GM13976 (cell line): ENCODE data around the gene PPM1L.

Experiments used
- DNase-seq: peaks from one replicate; pipeline ENCODE4 v3.0.0; 2012; ENCODE audit warnings: low spot score
- CTCF ChIP-seq: IDR thresholded peaks from 2 replicates; pipeline ENCODE4 v1.5.1; 2012; ENCODE audit warnings: borderline replicate concordance, mild to moderate bottlenecking; ENCODE audit not compliant: insufficient read depth; ENCODE audit errors: extremely low read depth, missing control alignments, control extremely low read depth
- in situ Hi-C: fragments of 300-500 bp; cut with MboI; formaldehyde crosslinking; loops from one replicate; pipeline ENCODE4 v1.12.0; 2022; ENCODE audit warnings: low sequenced_read_pairs, mixed read lengths, inconsistent platforms; ENCODE audit not compliant: unreplicated experiment

PPM1L gene

GRCh38 chr3:160906646-160907045 is 150.6 kb downstream of the PPM1L start:
- DNase-seq, result no peak
- no peak for TF ChIP-seq CTCF
- in situ Hi-C loops, result no loop called here

GRCh38 chr3:160909917-160910316 is 153.9 kb downstream of the PPM1L start:
- in situ Hi-C loops, result no loop called here

GRCh38 chr3:160911411-160911810 is 155.4 kb downstream of the PPM1L start:
- TF ChIP-seq CTCF, result no peak
- in situ Hi-C loops, result no loop called here
- no peak for DNase-seq

More at GRCh38 chr3:160909917-160910316, 153.9 kb downstream of the PPM1L start:
- no peak for TF ChIP-seq CTCF
- no peak for DNase-seq

- DNase-seq, result no peak
- in situ Hi-C loops, result no loop called here
- no peak for TF ChIP-seq CTCF
Observed at GRCh38 chr3:160916472-160916871, 160.4 kb downstream of the PPM1L start.

GRCh38 chr3:160919942-160920341 is 163.9 kb downstream of the PPM1L start:
- no peak for TF ChIP-seq CTCF
- DNase-seq, result no peak
- in situ Hi-C loops, result loop anchor here (10.0 kb wide), 1 partner anchor 215 kb away; no protein-coding TSS in a partner anchor

- DNase-seq, result peak; percentile 35
- in situ Hi-C loops, result loop anchor here (10.0 kb wide), 1 partner anchor 216 kb away; no protein-coding TSS in a partner anchor
- TF ChIP-seq CTCF, result peak; percentile 32
Observed at GRCh38 chr3:160921020-160921635, 165.1 kb downstream of the PPM1L start.

- DNase-seq, result no peak
- in situ Hi-C loops, result loop anchor here (10.0 to 25.0 kb wide), 2 partner anchors 220 to 488 kb away; no protein-coding TSS in a partner anchor
- no peak for TF ChIP-seq CTCF
Observed at GRCh38 chr3:160924776-160925175, 168.7 kb downstream of the PPM1L start.
